Forelimb muscle (tissue), 1 donor: ENCODE measurements around the gene CRMP1. TPM values are rescaled to one million over a fixed set of nuclear protein-coding genes. Genes with fewer than 3 reads are reported as not detected.
"Not testable (repeated sequence)": the region's sequence is repeated elsewhere in the genome, so short reads cannot be mapped to it uniquely, and the experiment has no call there.

Source experiments
- DNase-seq: peaks from one replicate; pipeline ENCODE4 v3.0.0-alpha.2; 2013; ENCODE audit warnings: low read depth
- polyA plus RNA-seq: library from polyadenylated mRNA; unstranded; fragments of 120-200 nt; gene quantifications from one replicate; pipeline ENCODE4 v1.2.1, GENCODE V29; 2013; ENCODE audit not compliant: insufficient read length

Gene CRMP1
- polyA plus RNA-seq, 1 donor = 19.4 TPM

GRCh38 chr4:5823542-5824211 lies 69.2 kb downstream of the CRMP1 start:
- no peak for DNase-seq

DNA sequence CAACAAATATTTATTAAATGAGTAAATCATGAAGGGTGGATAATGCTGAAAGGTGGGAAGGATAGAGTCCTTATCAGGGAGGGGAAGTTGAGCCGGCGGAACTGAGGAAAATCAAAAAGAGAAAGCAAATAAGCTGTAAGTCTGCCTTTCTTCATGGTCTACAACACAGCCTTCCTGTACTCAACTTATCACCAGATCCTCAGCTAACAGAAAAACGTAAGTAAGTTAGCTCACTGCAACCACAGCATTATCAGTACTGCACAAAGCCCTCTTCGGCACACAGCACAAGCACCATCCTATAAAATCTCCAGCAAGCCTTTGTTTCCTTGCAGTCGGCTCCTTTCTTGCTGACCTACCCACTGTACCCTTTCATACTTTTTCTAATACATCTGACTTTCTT lies 70.3 kb downstream of the CRMP1 start:
- no peak for DNase-seq

GRCh38 chr4:5821665-5822358 lies 71.1 kb downstream of the CRMP1 start:
- no peak for DNase-seq

- no peak for DNase-seq
These were observed 76.0 kb downstream of the CRMP1 start for GRCh38 chr4:5816851-5817375.

DNA sequence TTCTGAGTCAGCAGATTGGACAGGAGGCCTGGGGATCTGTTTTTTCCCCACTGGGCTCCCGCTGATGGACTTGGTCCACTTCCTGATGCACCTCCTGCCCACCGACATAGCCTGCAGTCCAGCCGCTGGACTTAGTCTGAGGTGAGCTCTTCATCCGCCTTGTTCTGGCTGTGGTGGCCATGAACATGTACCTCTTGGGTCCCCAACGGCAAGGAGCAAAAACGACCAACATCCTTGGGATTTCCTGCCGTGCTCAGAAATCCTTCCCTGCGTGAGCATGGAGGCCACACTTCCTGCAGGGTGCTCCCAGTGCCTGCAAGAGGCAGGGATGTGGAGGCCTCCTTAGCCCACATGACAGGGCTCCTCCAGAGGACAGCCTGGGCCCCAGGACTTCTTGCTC lies 76.8 kb downstream of the CRMP1 start:
- no peak for DNase-seq

DNA sequence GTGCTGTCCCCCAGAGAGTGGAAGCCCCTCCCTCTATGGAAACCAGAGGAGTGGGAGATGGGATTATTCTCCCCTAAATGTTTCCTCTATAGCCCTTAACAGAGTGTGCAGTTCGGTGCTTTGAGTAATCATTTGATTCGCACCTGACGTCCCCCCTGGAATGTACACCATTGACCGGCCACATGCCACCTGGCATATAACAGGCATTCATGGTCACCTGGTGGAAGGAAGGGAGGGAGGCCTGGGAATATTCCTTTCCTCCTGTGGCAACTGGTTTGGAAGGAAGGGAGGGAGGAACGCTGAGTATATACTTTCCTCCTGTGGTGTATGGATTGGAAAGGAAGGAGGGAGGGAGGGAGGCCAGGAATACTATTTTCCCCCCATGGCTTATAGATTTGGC lies 77.2 kb downstream of the CRMP1 start:
- DNase-seq = no peak

- DNase-seq = no peak
These were observed 78.5 kb downstream of the CRMP1 start for GRCh38 chr4:5814421-5814820.

GRCh38 chr4:5813882-5814255 lies 79.0 kb downstream of the CRMP1 start:
- DNase-seq = no peak

DNA sequence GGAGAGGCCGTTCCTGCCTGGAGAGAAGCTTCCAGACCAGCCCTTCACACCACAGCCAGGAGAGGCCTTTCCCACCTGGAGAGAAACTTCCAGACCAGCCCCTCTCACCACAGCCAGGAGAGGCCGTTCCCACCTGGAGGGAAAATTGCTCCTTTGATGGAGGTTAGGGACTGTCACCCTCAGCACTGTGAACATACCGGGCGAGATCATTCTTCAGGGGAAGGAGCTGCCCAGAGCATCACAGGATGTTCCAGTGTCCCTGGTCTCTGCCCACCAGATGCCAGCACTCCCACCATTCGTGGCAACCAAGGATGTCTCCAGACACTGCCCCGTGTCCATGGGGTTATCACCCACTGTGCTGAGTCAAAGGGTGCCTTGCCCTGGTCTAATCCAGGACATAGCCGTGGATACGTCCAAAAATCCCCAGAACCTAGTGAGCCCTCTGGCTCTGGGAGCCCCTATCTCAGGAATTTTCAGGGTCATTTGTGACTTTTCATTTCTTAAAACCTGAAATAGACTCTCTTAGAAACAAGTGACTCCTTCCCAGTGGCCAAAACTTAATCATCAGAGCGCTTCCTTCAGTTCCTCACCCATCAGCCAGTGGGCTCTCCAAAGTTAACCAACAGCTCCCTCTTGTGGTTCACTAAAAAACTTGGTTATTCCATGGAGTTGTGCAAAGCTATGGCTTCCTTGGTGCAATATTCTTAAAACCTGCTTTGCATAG lies 80.2 kb downstream of the CRMP1 start:
- DNase-seq = peak; percentile 48

DNA sequence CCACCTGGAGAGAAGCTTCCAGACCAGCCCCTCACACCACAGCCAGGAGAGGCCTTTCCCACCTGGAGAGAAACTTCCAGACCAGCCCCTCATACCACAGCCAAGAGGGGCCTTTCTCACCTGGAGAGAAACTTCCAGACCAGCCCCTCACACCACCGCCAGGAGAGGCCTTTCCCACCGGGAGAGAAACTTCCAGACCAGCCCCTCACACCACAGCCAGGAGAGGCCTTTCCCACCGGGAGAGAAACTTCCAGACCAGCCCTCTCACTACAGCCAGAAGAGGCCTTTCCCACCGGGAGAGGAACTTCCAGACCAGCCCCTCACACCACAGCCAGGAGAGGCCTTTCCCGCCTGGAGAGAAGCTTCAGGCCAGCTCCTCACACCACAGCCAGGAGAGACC lies 80.8 kb downstream of the CRMP1 start:
- not testable (repeated sequence) for DNase-seq

- no peak for DNase-seq
These were observed 82.0 kb downstream of the CRMP1 start for GRCh38 chr4:5810770-5811430.

DNA sequence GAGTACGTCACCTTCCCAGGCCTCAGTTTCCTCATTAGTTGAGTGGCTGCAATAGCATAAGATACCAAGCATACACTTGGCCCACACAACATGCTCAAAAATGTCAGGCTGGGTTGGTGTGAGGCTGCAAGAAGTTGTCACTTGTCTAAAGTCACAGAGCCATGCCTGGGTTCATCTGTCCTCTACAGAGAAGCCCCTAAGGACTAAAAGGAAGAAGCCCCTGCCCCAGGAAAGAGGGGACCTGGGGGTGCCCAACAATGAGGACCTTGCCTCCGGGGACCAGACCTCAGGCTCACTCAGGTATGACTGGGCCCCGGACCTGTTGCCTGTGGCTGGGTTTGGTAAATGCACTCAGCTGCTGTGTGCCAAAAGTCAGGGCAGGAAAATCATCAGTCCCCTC lies 82.7 kb downstream of the CRMP1 start:
- DNase-seq = no peak

GRCh38 chr4:5809216-5809776 lies 83.6 kb downstream of the CRMP1 start:
- no peak for DNase-seq

GRCh38 chr4:5808081-5808741 lies 84.7 kb downstream of the CRMP1 start:
- no peak for DNase-seq

DNA sequence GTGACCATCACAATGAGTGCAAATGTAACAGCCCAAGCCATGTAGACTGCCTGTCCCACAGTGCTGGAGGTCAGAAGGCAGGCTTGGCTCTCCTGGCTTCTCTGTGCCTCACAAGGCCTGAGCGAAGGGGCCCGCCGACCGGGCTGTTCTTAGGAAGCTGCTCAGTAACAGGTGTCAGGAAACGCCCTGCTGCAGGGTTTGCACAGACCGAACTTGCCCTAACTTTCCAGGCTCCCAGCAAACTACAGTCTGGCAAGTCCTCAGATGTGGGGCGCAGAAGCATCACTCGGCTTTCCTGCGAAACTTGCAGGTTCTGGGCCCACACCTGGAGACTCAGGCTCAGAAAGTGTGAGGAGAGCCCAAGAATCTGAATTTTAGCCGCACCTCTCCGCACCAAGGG lies 87.6 kb downstream of the CRMP1 start:
- no peak for DNase-seq

DNA sequence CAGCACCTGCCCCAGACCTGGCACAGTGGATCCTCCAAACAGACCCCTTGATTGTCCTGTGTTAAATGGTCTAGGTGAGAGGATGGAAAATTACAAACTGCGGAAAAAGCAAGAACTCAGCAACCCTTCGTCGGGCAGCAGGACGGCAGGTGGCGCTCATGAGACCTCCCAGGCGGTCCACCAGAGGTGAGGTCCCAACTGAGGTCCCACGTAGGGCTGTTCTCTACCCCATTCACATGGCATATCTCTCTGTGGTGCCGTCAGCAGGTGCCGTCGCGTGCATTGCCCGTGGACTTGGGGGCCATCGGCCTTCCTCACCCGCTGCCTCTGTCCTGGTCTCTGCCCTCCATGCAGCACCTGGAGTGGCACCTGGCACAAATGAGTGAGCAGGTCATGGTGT lies 88.2 kb downstream of the CRMP1 start:
- no peak for DNase-seq

DNA sequence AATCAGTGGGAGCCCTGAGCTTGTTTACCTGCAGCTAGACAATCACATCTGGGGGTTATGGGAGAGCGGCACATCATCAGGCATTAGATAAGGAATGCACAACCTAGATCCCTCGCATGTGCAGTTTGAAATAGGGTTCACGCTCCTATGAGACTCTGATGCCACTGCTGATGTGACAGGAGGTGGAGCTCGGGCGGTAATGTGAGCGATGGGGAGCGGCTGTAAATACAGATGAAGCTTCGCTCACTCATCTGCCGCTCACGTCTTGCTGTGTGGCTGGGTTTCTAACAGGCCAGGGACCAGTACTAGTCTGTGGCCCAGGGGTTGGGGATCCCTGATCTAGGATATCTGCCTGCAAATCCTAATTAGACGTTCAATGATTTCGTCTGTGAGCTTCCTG lies 90.3 kb downstream of the CRMP1 start:
- no peak for DNase-seq

- no peak for DNase-seq
These were observed 91.2 kb downstream of the CRMP1 start for GRCh38 chr4:5801696-5802095.

DNA sequence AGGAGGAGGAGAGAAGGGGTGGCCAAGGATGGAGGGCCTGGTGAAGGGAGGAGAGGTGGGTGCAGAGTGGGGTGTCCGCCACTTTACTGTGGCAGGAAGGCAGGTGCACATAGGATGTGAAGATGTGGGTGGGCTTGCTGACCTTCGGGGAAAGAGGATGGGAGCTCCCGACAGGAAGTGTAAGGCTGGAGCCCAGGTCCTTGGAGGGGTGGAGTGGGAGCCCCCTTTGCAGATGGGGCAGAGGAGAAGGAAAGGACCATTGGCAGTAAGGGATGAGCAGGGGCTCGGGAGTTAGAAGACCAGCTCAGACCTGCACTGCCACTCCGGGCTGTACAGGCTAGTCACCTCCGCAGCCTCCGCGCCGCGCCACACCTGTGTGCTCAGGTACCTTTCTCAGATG lies 92.4 kb downstream of the CRMP1 start:
- no peak for DNase-seq

- no peak for DNase-seq
These were observed 93.5 kb downstream of the CRMP1 start for GRCh38 chr4:5799406-5799805.

DNA sequence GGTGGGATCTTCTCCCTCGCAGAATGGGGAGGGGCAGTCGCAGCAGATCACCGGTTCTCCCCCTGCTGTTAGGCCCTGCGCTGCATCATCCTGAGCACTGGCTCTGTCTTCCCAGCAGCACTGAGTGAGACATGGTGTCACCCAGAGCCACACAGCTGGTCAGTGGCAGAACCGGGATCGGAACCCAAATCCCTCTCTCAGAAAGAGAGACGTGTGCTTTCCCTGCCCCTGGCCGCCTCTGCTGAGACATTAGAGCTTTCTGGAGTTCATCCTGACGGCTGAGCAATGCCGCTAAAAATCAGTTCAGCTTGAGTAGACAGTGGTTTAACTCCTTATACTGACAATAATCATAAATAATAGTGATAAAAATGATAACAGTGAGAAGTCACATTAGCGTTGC lies 93.9 kb downstream of the CRMP1 start:
- no peak for DNase-seq
